Caki2 (cell line): ENCODE data around the gene PIK3C2A. TPM values are rescaled to one million over a fixed set of nuclear protein-coding genes. Genes with fewer than 3 reads are reported as not detected.

Source experiments
- DNase-seq: peaks from one replicate; pipeline ENCODE4 v3.0.0-alpha.2; 2015; ENCODE audit warnings: low read depth
- in situ Hi-C: cut with HindIII; loops from 2 replicates; pipeline ENCODE4 v1.10.0; 2016; ENCODE audit warnings: low sequenced_read_pairs, low pct_unique_long_range_greater_than_20kb, mixed read lengths
- total RNA-seq: library from RNA; depleted of rRNA; stranded (reverse); fragments of >200 nt; shearing (Covaris generic); gene quantifications from 2 replicates; pipeline ENCODE4 v1.2.3, GENCODE V29; 2014; ENCODE audit warnings: low replicate concordance; rRNA removed

PIK3C2A gene
- total RNA-seq, 1 experiment from 2014 or later, result 13.4 TPM

- in situ Hi-C loops, result no loop called here
- DNase-seq, result no peak
Observed at GRCh38 chr11:17169876-17170275, 37.9 kb downstream of the PIK3C2A start.

- in situ Hi-C loops, result no loop called here
- DNase-seq, result no peak
Observed at GRCh38 chr11:17165247-17165890, 42.4 kb downstream of the PIK3C2A start.

- no peak for DNase-seq
- in situ Hi-C loops, result no loop called here
Observed at GRCh38 chr11:17164361-17165246, 43.2 kb downstream of the PIK3C2A start.

GRCh38 chr11:17163736-17164135 is 44.0 kb downstream of the PIK3C2A start:
- no peak for DNase-seq
- in situ Hi-C loops, result no loop called here

GRCh38 chr11:17163291-17163690 is 44.5 kb downstream of the PIK3C2A start:
- no peak for DNase-seq
- in situ Hi-C loops, result no loop called here

GRCh38 chr11:17162376-17162775 is 45.4 kb downstream of the PIK3C2A start:
- DNase-seq, result no peak
- in situ Hi-C loops, result no loop called here

- in situ Hi-C loops, result no loop called here
Observed at GRCh38 chr11:17161515-17161914, 46.3 kb downstream of the PIK3C2A start.

GRCh38 chr11:17159441-17159840 is 48.3 kb downstream of the PIK3C2A start:
- in situ Hi-C loops, result no loop called here
- no peak for DNase-seq

More at GRCh38 chr11:17161515-17161914, 46.3 kb downstream of the PIK3C2A start:
- no peak for DNase-seq

Other genes with a start within 250 kb of the PIK3C2A start
- gene PLEKHA7, start 193.6 kb downstream of the PIK3C2A start, total RNA-seq, result 20.2 and 41.0 TPM in 2 replicates
- 827 and 1,128 TPM in 2 replicates for gene RPS13, start 130.3 kb downstream of the PIK3C2A start, total RNA-seq
- 19.0 and 22.1 TPM in 2 replicates for gene NUCB2, start 68.8 kb upstream of the PIK3C2A start, total RNA-seq
- 1.8 TPM in 2 replicates for gene NCR3LG1, start 143.8 kb upstream of the PIK3C2A start, total RNA-seq
- gene KCNJ11, start 180.7 kb upstream of the PIK3C2A start, total RNA-seq, result 4.7 and 5.3 TPM in 2 replicates